ENCODE results near the gene ANKMY1. TPM values are rescaled to one million over a fixed set of nuclear protein-coding genes. Genes with fewer than 3 reads are reported as not detected.

ANKMY1 gene
- total RNA-seq, 2 donors from 2014 or later, result 12.3 to 18.1 TPM

DNA sequence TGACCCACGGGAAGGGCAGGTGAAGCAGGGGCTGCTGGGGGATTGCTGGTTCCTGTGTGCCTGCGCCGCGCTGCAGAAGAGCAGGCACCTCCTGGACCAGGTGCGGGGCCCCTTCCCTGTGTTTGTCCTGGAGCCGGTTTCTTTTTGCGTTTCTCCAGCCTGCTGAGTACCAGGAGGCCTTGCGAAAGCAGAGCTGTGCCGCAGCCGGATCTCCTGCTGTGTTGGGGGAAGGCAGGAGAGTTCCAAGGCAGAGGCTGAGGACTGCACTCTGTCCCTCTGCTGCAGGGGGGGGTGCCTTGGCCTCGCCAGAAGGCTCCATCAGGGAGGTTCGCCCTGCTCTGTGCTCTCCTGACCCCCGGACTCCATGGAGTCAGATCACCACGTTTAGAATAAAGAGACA, 31.6 kb upstream of the ANKMY1 start:
- no peak overlapping the region for H3K27ac ChIP-seq
- no peak overlapping the region for H3K4me3 ChIP-seq
- intact Hi-C loops (cut with DNase I), result no loop called here
- DNase-seq, result no peak
- H3K9ac ChIP-seq (ENCODE audit: low read depth in 2 of 2, low read length in 2 of 2), result no peak overlapping the region
- no peaks in the 10 kb centered on the region for H3K27me3 ChIP-seq
- H3K36me3 ChIP-seq, result peaks cover 6% of the 10 kb centered on the region
- no peaks in the 10 kb centered on the region for H3K9me3 ChIP-seq
- TF ChIP-seq, protein P1, sequence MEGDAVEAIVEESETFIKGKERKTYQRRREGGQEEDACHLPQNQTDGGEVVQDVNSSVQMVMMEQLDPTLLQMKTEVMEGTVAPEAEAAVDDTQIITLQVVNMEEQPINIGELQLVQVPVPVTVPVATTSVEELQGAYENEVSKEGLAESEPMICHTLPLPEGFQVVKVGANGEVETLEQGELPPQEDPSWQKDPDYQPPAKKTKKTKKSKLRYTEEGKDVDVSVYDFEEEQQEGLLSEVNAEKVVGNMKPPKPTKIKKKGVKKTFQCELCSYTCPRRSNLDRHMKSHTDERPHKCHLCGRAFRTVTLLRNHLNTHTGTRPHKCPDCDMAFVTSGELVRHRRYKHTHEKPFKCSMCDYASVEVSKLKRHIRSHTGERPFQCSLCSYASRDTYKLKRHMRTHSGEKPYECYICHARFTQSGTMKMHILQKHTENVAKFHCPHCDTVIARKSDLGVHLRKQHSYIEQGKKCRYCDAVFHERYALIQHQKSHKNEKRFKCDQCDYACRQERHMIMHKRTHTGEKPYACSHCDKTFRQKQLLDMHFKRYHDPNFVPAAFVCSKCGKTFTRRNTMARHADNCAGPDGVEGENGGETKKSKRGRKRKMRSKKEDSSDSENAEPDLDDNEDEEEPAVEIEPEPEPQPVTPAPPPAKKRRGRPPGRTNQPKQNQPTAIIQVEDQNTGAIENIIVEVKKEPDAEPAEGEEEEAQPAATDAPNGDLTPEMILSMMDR (IDR thresholded peaks at IDR 0.05), result no peak
- peaks cover 15% of the 10 kb centered on the region for H3K4me1 ChIP-seq

DNA sequence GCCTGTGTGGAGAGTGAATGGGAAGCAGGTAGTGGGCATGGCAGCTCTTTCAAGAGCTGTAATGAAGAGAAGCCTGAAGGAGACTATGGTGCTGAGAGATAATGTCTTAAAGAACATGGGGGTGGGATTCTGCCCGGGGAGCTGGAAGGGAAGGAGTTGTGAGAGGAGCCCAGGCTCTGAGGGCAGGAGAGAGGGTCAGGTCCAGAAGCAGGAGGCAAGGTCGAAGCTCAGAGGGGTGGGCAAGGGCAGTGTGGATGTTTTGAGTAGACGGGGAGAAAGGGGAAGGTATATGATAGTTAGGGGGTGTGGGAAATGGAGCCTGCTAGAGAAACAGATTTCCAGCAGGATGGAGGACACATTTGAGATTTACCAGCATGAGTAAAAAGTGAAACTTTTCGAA, 30.9 kb upstream of the ANKMY1 start:
- Histone ChIP-seq H3K4me1 (peaks cover 15% of the 10 kb centered on the region), H3K9ac (ENCODE audit: low read depth in 2 of 2, low read length in 2 of 2) (no peak overlapping the region), H3K4me3 (no peak overlapping the region), H3K27ac (no peak overlapping the region), H3K9me3 (no peaks in the 10 kb centered on the region), H3K36me3 (peaks cover 6% of the 10 kb centered on the region), H3K27me3 (no peaks in the 10 kb centered on the region)
- TF ChIP-seq, protein P1 (IDR thresholded peaks at IDR 0.05), result no peak
- no peak for DNase-seq
- intact Hi-C loops (cut with DNase I), result no loop called here

DNA sequence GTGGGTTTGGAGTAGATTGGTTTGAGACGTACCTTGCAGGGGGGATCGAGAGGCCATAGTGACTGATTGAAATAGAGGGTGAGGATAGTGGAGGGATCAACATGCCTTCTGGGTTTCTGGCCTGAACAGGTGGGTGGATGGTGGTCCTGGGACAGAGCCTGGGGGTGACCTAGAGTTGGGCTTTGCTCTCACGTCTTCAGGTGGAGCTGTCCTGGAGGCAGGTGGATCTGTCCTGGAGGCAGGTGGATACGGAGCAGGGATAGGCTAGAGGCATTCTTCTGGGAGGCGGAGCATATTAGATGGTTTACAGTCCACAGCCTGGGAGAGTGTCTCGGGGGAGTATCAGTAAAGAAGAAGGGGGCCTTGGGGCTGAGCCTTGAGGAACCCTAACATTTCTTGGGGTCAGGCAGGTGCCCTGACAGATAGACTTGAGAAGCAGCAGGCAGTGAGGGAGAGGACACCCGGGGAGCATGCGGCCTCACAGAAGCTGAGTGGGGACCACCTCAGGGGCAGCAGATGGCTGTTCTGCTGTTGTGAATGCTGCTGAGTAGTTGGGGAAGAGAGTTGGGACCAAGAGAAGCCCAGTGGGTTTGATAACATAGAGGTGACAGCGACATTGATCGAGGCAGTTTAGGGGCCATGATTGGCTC, 30.3 kb upstream of the ANKMY1 start:
- no peak overlapping the region for H3K27ac ChIP-seq
- H3K9me3 ChIP-seq, result no peaks in the 10 kb centered on the region
- H3K4me3 ChIP-seq, result no peak overlapping the region
- intact Hi-C loops (cut with DNase I), result no loop called here
- H3K27me3 ChIP-seq, result no peaks in the 10 kb centered on the region
- H3K4me1 ChIP-seq, result peaks cover 15% of the 10 kb centered on the region
- DNase-seq, result no peak
- TF ChIP-seq, protein P1 (IDR thresholded peaks at IDR 0.05), result no peak
- peaks cover 6% of the 10 kb centered on the region for H3K36me3 ChIP-seq
- peak overlapping the region in 1 of 2 donors; percentile 33 for H3K9ac ChIP-seq (ENCODE audit: low read depth in 2 of 2, low read length in 2 of 2)

DNA sequence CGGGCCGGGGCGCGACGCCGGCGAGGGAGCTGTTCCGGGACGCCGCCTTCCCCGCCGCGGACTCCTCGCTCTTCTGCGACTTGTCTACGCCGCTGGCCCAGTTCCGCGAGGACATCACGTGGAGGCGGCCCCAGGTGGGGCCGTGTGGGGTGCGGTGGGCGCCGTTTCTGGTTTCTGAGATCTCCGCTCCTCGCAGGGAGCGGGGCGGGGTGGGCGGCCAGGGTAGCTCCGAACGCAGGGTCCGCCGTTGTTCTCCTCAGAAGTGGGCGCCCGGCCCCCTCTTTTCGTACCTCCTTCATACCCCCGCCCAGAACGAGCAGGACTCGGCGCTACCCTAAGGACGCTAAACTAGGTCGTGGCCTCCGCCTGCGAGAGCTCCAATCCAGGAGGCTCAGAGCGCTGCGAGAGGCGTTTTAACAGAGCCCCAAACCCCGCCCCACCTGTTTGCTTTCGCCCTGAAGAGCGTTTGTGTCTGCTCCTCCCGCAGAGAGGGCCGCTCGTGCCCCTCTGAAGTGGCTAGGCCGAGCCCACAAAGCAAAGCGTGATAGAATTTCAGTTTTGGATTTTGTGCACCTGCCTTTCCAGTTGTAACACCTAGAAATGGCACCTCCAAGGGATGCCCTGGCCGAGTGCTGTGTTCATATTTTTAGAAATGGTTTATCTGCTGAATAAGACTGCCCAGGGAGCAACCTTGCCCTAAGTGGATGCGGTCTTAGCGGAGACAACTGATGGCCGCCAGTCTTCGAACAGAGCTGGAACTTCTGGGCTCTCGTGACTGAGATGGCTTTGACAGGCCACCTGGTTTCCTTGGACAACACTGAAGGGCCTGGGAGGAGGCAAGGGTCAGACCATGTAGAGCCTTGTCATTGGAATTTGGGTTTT, 29.4 kb upstream of the ANKMY1 start:
- Histone ChIP-seq H3K36me3 (peaks cover 4% of the 10 kb centered on the region), H3K27me3 (no peaks in the 10 kb centered on the region), H3K9ac (ENCODE audit: low read depth in 2 of 2, low read length in 2 of 2) (peak overlapping the region; percentile 87 to 89), H3K27ac (peak overlapping the region; percentile 96), H3K9me3 (no peaks in the 10 kb centered on the region), H3K4me3 (peak overlapping the region; percentile 99), H3K4me1 (peaks cover 15% of the 10 kb centered on the region)
- TF ChIP-seq, protein P1 (IDR thresholded peaks at IDR 0.05), result no peak
- peak; percentile 72 for DNase-seq
- intact Hi-C loops (cut with DNase I), result no loop called here

DNA sequence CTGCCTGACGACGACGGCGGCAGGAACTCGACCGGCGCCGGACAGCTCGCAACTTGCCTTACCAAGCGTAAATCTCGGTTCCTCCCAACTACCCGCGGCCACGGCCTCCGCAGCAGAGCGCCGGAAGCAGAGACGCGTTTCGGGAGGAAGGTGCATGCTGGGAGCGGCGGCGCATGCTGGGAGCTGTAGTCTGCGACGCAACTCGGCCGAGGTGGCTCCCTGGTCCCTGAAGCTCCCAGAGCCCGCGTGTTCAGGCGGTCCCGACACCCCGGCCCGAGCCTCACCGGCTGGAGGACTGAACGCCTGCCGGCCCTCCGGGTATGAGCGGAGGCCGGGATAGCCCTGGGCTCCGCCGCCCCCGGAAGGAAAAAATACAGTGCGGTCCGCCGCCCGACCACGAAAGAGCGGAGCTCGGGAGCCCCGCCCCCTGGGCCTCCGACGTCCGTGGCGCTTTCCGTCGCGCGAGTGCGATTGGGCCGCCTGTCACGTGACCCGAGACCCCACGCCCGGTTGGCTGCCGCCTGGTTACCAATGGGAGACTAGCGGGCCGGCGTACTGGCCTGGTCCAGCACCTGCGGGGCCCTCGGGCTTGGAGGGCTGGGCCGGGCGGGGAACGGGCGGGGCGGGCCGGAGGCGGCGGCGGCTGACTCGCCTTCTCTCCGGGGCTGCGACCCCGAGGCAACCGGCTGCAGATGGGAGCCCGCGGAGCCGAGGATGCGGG, 28.6 kb upstream of the ANKMY1 start, which contains the start of gene CAPN10:
Gene CAPN10, plus strand, starts transcription at position 537 of the 721 bp plus-strand sequence. Its CDS starts 178 bp downstream, at position 715.
- peak within 1 kb of the TSS; percentile 99 for H3K4me3 ChIP-seq
- H3K9ac ChIP-seq (ENCODE audit: low read depth in 2 of 2, low read length in 2 of 2), result peak within 1 kb of the TSS; percentile 87 to 89
- H3K27ac ChIP-seq, result peak within 1 kb of the TSS; percentile 96
- H3K27me3 ChIP-seq, result no peaks in the 10 kb centered on the region
- intact Hi-C loops (cut with DNase I), result no loop called here
- no peaks in the 10 kb centered on the region for H3K9me3 ChIP-seq
- no peaks in the 10 kb centered on the region for H3K36me3 ChIP-seq
- TF ChIP-seq, protein P1 (IDR thresholded peaks at IDR 0.05), result no peak
- peak; percentile 98 for DNase-seq
- peaks cover 15% of the 10 kb centered on the region for H3K4me1 ChIP-seq

Measured in colonic mucosa (tissue), 4 donors.